ENCODE data around the gene ADAM23. TPM values are rescaled to one million over a fixed set of nuclear protein-coding genes. Genes with fewer than 3 reads are reported as not detected.

Gene ADAM23
- total RNA-seq, 1 experiment from 2014 or later: not detected

DNA sequence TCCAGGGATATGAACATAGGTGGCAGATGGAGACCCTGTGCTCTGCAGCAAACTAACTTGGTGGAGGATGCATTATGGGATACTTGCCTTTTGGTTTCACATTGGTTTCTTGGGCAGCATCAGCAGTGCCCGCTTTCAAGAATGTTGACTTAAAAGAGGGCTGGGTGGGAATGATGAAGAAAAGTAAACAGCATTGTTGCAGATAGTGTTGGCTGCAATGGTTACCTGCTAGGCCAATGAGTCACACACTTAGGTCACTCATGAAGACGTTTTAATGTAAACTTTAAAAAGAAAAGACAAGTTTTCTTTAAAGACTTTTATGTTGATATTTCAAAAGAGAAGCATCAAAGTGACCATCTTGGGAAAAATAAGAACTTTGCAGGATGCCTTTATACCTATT is 172.8 kb downstream of the ADAM23 start:
- Histone ChIP-seq H3K4me1 (ENCODE audit: low read length) (no peaks in the 10 kb centered on the region), H3K9ac (ENCODE audit: low read length) (no peak overlapping the region), H2AFZ (ENCODE audit: low read length) (no peak overlapping the region), H3K4me2 (ENCODE audit: low read depth, low read length, poor library complexity, severe bottlenecking) (no peak overlapping the region), H3K79me2 (ENCODE audit: low read length) (no peaks in the 10 kb centered on the region), H3K36me3 (ENCODE audit: insufficient read depth, low read length) (no peaks in the 10 kb centered on the region), H3K9me3 (ENCODE audit: low read length) (no peaks in the 10 kb centered on the region), H3K4me3 (ENCODE audit: low read length) (no peak overlapping the region), H4K20me1 (ENCODE audit: insufficient read depth, low read depth, low read length) (no peaks in the 10 kb centered on the region), H3K9me2 (replicated peaks; ENCODE audit: insufficient read depth, low read length) (no peaks in the 10 kb centered on the region), H3K27ac (ENCODE audit: low read length) (no peak overlapping the region), H3K27me3 (ENCODE audit: low read length) (no peaks in the 10 kb centered on the region)
- DNase-seq: no peak

DNA sequence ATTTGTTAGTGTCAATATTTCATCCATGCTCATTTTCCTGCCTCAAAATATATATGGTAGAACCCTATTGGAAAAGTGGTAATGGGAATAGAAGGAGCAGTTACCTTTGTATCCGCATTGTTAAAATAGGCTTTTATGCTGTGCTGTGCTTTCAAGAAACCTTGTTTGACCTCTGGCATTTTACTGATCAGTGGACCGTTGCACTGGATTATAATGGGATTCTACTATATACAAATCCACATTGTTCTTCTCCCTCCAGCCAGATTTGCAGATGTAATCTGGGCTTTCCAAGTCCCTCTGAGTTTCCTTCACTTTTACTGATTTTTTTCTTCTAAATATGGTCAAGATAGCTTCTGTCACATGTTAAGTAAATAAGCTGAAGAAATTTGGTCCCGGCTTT is 175.7 kb downstream of the ADAM23 start:
- Histone ChIP-seq H3K9ac (ENCODE audit: low read length) (no peak overlapping the region), H2AFZ (ENCODE audit: low read length) (no peak overlapping the region), H3K9me3 (ENCODE audit: low read length) (no peaks in the 10 kb centered on the region), H3K4me3 (ENCODE audit: low read length) (no peak overlapping the region), H3K4me1 (ENCODE audit: low read length) (no peaks in the 10 kb centered on the region), H3K79me2 (ENCODE audit: low read length) (no peaks in the 10 kb centered on the region), H3K36me3 (ENCODE audit: insufficient read depth, low read length) (no peaks in the 10 kb centered on the region), H3K27me3 (ENCODE audit: low read length) (no peaks in the 10 kb centered on the region), H3K27ac (ENCODE audit: low read length) (no peak overlapping the region), H3K4me2 (ENCODE audit: low read depth, low read length, poor library complexity, severe bottlenecking) (no peak overlapping the region), H4K20me1 (ENCODE audit: insufficient read depth, low read depth, low read length) (no peaks in the 10 kb centered on the region), H3K9me2 (replicated peaks; ENCODE audit: insufficient read depth, low read length) (no peaks in the 10 kb centered on the region)
- no peak for DNase-seq

DNA sequence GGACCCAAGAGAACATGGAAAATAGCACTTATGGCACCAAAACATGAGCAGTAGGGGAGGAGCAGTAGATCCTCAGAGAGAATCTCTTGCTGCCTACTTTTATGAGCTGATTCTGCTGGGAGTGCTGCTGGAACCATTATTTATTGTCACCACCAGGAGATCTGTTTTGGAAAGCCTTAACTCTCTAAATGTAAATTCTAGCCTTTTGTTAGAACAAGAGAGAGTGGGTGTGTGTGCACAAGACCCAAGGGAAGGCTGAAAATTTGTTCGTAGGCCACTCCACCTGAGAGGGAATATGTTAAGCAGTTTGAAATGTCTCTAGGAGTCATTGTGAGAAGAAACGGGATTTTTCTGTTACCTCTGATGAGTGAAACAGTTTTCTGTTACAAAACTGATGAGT is 182.8 kb downstream of the ADAM23 start:
- no peaks in the 10 kb centered on the region for H3K27me3 ChIP-seq (ENCODE audit: low read length)

DNA sequence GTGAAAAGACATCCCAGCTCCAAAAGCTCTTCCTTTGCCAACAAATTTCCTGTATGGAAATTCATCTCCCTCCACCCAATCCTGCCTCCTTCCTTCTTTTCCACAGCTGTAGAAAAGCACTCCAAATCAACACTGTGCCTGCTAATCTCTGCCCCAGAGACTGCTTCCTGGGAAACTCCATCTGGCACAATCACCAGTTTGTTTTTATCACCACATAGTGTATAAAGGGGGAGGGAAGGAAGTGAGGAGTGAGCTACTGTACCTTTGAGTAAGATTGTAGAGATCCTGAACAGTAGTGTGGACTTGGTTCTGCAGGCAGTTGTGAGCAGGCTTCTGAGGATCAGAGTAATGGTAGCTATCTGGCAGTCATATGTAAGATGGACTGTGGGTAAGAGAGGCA is 184.3 kb downstream of the ADAM23 start:
- Histone ChIP-seq H3K4me3 (ENCODE audit: low read length) (no peak overlapping the region), H3K9me3 (ENCODE audit: low read length) (no peaks in the 10 kb centered on the region), H3K4me1 (ENCODE audit: low read length) (no peaks in the 10 kb centered on the region), H3K9ac (ENCODE audit: low read length) (no peak overlapping the region), H3K27ac (ENCODE audit: low read length) (no peak overlapping the region), H2AFZ (ENCODE audit: low read length) (no peak overlapping the region), H3K4me2 (ENCODE audit: low read depth, low read length, poor library complexity, severe bottlenecking) (no peak overlapping the region), H3K27me3 (ENCODE audit: low read length) (no peaks in the 10 kb centered on the region), H3K36me3 (ENCODE audit: insufficient read depth, low read length) (no peaks in the 10 kb centered on the region), H4K20me1 (ENCODE audit: insufficient read depth, low read depth, low read length) (no peaks in the 10 kb centered on the region), H3K79me2 (ENCODE audit: low read length) (no peaks in the 10 kb centered on the region), H3K9me2 (replicated peaks; ENCODE audit: insufficient read depth, low read length) (no peaks in the 10 kb centered on the region)
- DNase-seq: no peak

More for the DNA sequence above, 182.8 kb downstream of the ADAM23 start:
- DNase-seq: no peak
- no peaks in the 10 kb centered on the region for H3K4me1 ChIP-seq (ENCODE audit: low read length)
- H4K20me1 ChIP-seq (ENCODE audit: insufficient read depth, low read depth, low read length): no peaks in the 10 kb centered on the region
- H3K27ac ChIP-seq (ENCODE audit: low read length): no peak overlapping the region
- no peaks in the 10 kb centered on the region for H3K79me2 ChIP-seq (ENCODE audit: low read length)
- no peak overlapping the region for H2AFZ ChIP-seq (ENCODE audit: low read length)
- no peaks in the 10 kb centered on the region for H3K9me2 ChIP-seq (replicated peaks; ENCODE audit: insufficient read depth, low read length)
- no peak overlapping the region for H3K9ac ChIP-seq (ENCODE audit: low read length)
- no peak overlapping the region for H3K4me3 ChIP-seq (ENCODE audit: low read length)
- H3K4me2 ChIP-seq (ENCODE audit: low read depth, low read length, poor library complexity, severe bottlenecking): no peak overlapping the region
- no peaks in the 10 kb centered on the region for H3K9me3 ChIP-seq (ENCODE audit: low read length)
- no peaks in the 10 kb centered on the region for H3K36me3 ChIP-seq (ENCODE audit: insufficient read depth, low read length)

DNA sequence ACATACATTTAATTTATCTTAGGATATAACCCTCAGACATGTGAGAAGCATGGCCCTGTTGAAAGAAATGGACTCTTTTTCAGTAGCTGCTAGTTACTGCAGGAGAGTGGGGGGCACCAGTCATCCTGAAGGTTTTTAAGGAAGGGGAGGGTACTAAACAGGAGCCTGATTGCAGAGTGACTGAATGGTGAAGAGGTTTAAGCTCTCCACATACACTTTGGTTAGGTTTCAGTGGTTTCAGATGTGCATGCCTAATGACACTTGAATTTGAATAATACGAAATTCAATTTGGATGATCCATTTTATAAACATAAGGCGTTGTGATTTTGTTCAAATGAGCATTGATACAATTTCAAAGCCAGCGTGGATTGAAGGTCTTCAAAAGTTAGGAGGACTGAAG is 188.0 kb downstream of the ADAM23 start:
- H3K4me1 ChIP-seq (ENCODE audit: low read length): no peaks in the 10 kb centered on the region
- no peak overlapping the region for H3K27ac ChIP-seq (ENCODE audit: low read length)

DNA sequence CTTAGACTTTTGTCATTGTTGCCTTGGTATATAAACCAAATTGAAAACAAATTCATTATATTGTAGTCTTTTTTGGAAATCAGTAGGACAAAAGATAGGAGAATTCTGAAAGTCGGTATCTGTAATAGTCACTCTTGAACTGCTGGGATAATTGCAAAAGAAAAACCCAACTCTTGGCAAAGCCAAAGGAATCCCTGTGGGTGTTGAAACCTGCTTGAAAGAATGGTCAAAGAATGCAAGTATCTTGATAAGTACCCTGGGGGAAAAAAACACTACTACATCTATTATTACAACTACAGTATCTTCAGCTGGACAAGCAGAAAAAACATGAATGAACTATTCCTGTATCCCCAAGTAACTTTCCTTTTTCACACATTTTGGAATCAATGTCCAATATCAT is 191.7 kb downstream of the ADAM23 start:
- Histone ChIP-seq H3K27ac (ENCODE audit: low read length) (no peak overlapping the region), H3K36me3 (ENCODE audit: insufficient read depth, low read length) (no peaks in the 10 kb centered on the region), H3K9me2 (replicated peaks; ENCODE audit: insufficient read depth, low read length) (no peaks in the 10 kb centered on the region), H3K9ac (ENCODE audit: low read length) (no peak overlapping the region), H3K27me3 (ENCODE audit: low read length) (no peaks in the 10 kb centered on the region), H3K4me3 (ENCODE audit: low read length) (no peak overlapping the region), H2AFZ (ENCODE audit: low read length) (no peak overlapping the region), H3K4me1 (ENCODE audit: low read length) (no peaks in the 10 kb centered on the region), H3K79me2 (ENCODE audit: low read length) (no peaks in the 10 kb centered on the region), H3K4me2 (ENCODE audit: low read depth, low read length, poor library complexity, severe bottlenecking) (no peak overlapping the region), H4K20me1 (ENCODE audit: insufficient read depth, low read depth, low read length) (no peaks in the 10 kb centered on the region), H3K9me3 (ENCODE audit: low read length) (no peaks in the 10 kb centered on the region)
- DNase-seq: no peak

More for the DNA sequence above, 188.0 kb downstream of the ADAM23 start:
- H3K4me3 ChIP-seq (ENCODE audit: low read length): no peak overlapping the region
- no peak for DNase-seq
- no peak overlapping the region for H3K4me2 ChIP-seq (ENCODE audit: low read depth, low read length, poor library complexity, severe bottlenecking)
- no peak overlapping the region for H2AFZ ChIP-seq (ENCODE audit: low read length)
- no peaks in the 10 kb centered on the region for H3K27me3 ChIP-seq (ENCODE audit: low read length)
- no peak overlapping the region for H3K9ac ChIP-seq (ENCODE audit: low read length)
- H3K9me3 ChIP-seq (ENCODE audit: low read length): no peaks in the 10 kb centered on the region
- no peaks in the 10 kb centered on the region for H3K36me3 ChIP-seq (ENCODE audit: insufficient read depth, low read length)
- H3K79me2 ChIP-seq (ENCODE audit: low read length): no peaks in the 10 kb centered on the region
- no peaks in the 10 kb centered on the region for H4K20me1 ChIP-seq (ENCODE audit: insufficient read depth, low read depth, low read length)
- H3K9me2 ChIP-seq (replicated peaks; ENCODE audit: insufficient read depth, low read length): no peaks in the 10 kb centered on the region

DNA sequence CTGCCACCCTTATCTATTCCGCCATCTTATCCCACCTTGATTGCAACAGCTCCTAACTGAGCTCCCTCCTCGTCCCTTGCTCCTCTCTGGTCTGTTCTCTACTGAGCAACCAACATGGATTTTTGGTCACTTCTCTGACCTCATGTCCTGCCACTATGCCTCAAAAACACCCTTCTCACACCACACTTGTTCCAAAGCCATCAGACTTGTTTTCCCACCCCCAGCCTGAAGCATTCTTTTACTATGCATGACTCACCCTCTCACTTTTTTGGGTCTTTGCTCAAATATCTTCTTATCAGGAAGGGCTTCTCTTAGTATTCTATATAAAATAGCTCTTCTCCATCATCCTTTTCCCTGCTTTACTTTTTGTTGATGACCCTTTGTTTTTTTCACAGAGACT is 196.3 kb downstream of the ADAM23 start:
- H4K20me1 ChIP-seq (ENCODE audit: insufficient read depth, low read depth, low read length): no peaks in the 10 kb centered on the region
- H3K79me2 ChIP-seq (ENCODE audit: low read length): no peaks in the 10 kb centered on the region
- H3K9me3 ChIP-seq (ENCODE audit: low read length): no peaks in the 10 kb centered on the region
- no peak overlapping the region for H3K4me3 ChIP-seq (ENCODE audit: low read length)
- no peak overlapping the region for H3K27ac ChIP-seq (ENCODE audit: low read length)
- no peaks in the 10 kb centered on the region for H3K36me3 ChIP-seq (ENCODE audit: insufficient read depth, low read length)
- H3K9ac ChIP-seq (ENCODE audit: low read length): no peak overlapping the region
- H3K27me3 ChIP-seq (ENCODE audit: low read length): no peaks in the 10 kb centered on the region
- H3K4me1 ChIP-seq (ENCODE audit: low read length): no peaks in the 10 kb centered on the region
- no peak for DNase-seq
- H3K9me2 ChIP-seq (replicated peaks; ENCODE audit: insufficient read depth, low read length): no peaks in the 10 kb centered on the region
- no peak overlapping the region for H3K4me2 ChIP-seq (ENCODE audit: low read depth, low read length, poor library complexity, severe bottlenecking)
- no peak overlapping the region for H2AFZ ChIP-seq (ENCODE audit: low read length)

DNA sequence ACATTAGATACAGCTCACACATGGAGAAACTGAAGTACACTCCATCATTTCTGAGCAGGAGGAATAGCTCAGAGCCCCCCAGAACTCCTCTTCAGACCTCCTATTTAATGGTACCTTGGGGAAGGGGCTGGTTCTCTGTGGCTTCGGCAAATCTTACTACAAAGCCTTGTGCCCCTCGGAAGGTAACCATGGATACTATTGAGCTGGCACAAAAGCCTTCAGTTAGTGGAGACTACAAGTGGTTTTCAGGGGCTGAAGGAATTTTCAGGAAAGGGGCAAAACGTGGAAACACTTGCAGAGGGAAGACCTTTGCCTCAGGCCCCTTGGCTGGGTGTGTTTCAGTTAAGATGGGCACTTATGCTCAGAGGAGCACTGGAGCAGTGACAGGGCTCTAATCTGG is 197.9 kb downstream of the ADAM23 start:
- H2AFZ ChIP-seq (ENCODE audit: low read length): no peak overlapping the region
- H3K9me2 ChIP-seq (replicated peaks; ENCODE audit: insufficient read depth, low read length): no peaks in the 10 kb centered on the region
- no peak for DNase-seq
- H4K20me1 ChIP-seq (ENCODE audit: insufficient read depth, low read depth, low read length): no peaks in the 10 kb centered on the region
- H3K4me3 ChIP-seq (ENCODE audit: low read length): no peak overlapping the region
- no peaks in the 10 kb centered on the region for H3K27me3 ChIP-seq (ENCODE audit: low read length)
- no peak overlapping the region for H3K27ac ChIP-seq (ENCODE audit: low read length)
- no peak overlapping the region for H3K4me2 ChIP-seq (ENCODE audit: low read depth, low read length, poor library complexity, severe bottlenecking)
- no peaks in the 10 kb centered on the region for H3K4me1 ChIP-seq (ENCODE audit: low read length)
- H3K9ac ChIP-seq (ENCODE audit: low read length): no peak overlapping the region
- no peaks in the 10 kb centered on the region for H3K79me2 ChIP-seq (ENCODE audit: low read length)
- H3K9me3 ChIP-seq (ENCODE audit: low read length): no peaks in the 10 kb centered on the region
- H3K36me3 ChIP-seq (ENCODE audit: insufficient read depth, low read length): no peaks in the 10 kb centered on the region
